Endothelial cell (in vitro differentiated cells): ENCODE measurements around the gene RINL. TPM values are rescaled to one million over a fixed set of nuclear protein-coding genes. Genes with fewer than 3 reads are reported as not detected.

Experiments
- DNase-seq: peaks from one replicate; pipeline ENCODE4 v3.0.0; 2021; ENCODE audit warnings: low spot score
- H3K27ac Mint-ChIP-seq: one replicate; pipeline ENCODE4 v1.8.0; 2021; ENCODE audit warnings: mixed read lengths, inconsistent platforms; ENCODE audit not compliant: unreplicated experiment
- H3K27me3 Mint-ChIP-seq: one replicate; pipeline ENCODE4 v1.8.0; 2021; ENCODE audit warnings: mild to moderate bottlenecking, moderate library complexity, mixed read lengths, inconsistent platforms; ENCODE audit not compliant: unreplicated experiment
- H3K36me3 Mint-ChIP-seq: one replicate; pipeline ENCODE4 v1.8.0; 2021; ENCODE audit warnings: mild to moderate bottlenecking, low read depth, mixed read lengths, inconsistent platforms; ENCODE audit not compliant: unreplicated experiment
- H3K4me1 Mint-ChIP-seq: one replicate; pipeline ENCODE4 v1.8.0; 2021; ENCODE audit warnings: mild to moderate bottlenecking, mixed read lengths, inconsistent platforms; ENCODE audit not compliant: unreplicated experiment
- H3K4me3 Mint-ChIP-seq: one replicate; pipeline ENCODE4 v1.8.0; 2021; ENCODE audit warnings: mild to moderate bottlenecking, mixed read lengths, inconsistent platforms; ENCODE audit not compliant: unreplicated experiment
- H3K9me3 Mint-ChIP-seq: one replicate; pipeline ENCODE4 v1.8.0; 2021; ENCODE audit warnings: mixed read lengths, inconsistent platforms; ENCODE audit not compliant: unreplicated experiment
- CTCF ChIP-seq: fragments of 200-600 bp; sonication (generic); IDR thresholded peaks from one replicate; pipeline ENCODE4 v1.5.0; 2021; ENCODE audit warnings: antibody characterized with exemption; ENCODE audit not compliant: unreplicated experiment
- total RNA-seq: library from RNA; stranded (reverse); fragmentation: NEBNext Ultra II Directional; extraction: Animal tissue kit (Norgen Biotek cat#: 25700); gene quantifications from one replicate; pipeline ENCODE4 v1.2.1, GENCODE V29; 2021; ENCODE audit not compliant: unreplicated experiment

Gene RINL
- total RNA-seq, 1 donor from 2014 or later = 5.6 TPM

DNA sequence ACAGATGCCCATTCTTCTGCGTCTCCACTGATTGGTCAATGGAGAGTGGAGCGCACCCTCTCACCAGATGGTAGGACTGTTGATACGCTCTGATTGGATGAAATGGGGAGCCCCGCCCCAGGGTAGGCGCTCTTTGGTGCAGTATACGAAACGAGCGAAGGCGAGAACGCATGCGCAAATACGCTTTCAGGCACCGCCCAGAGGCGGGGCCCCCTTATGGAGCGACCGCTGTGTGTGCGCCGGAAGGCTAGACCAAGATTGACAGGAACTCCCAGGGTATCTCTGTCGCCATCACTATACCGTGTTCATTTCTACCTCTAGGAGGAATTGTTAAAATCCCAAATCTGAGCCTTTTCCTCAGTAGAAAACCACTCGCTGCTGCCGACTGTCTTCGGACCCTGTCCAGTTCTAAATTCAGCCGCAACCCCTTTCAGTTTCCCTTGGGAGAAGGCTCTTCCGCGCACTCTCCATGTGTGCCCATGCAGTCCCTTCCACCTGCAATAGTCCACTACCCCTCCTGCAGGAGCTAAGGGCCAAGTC is 27.6 kb downstream of the RINL start:
- peak; percentile 94 for DNase-seq
- peaks cover 35% of the 10 kb centered on the region for H3K4me1 Mint-ChIP-seq
- peak overlapping the region; percentile 97 for H3K27ac Mint-ChIP-seq
- H3K36me3 Mint-ChIP-seq = peaks cover 32% of the 10 kb centered on the region
- H3K4me3 Mint-ChIP-seq = peak overlapping the region; percentile 95
- H3K27me3 Mint-ChIP-seq = peaks cover 18% of the 10 kb centered on the region
- TF ChIP-seq CTCF = no peak
- no peaks in the 10 kb centered on the region for H3K9me3 Mint-ChIP-seq

GRCh38 chr19:38849860-38850435 is 28.1 kb downstream of the RINL start, which contains the start of gene HNRNPL:
HNRNPL (minus strand) TSS chr19:38849986; CDS start chr19:38849966, 20 bp downstream.
- H3K4me3 Mint-ChIP-seq = peak within 1 kb of the TSS; percentile 96
- DNase-seq = peak; percentile 99
- TF ChIP-seq CTCF = peak; percentile 89

DNA sequence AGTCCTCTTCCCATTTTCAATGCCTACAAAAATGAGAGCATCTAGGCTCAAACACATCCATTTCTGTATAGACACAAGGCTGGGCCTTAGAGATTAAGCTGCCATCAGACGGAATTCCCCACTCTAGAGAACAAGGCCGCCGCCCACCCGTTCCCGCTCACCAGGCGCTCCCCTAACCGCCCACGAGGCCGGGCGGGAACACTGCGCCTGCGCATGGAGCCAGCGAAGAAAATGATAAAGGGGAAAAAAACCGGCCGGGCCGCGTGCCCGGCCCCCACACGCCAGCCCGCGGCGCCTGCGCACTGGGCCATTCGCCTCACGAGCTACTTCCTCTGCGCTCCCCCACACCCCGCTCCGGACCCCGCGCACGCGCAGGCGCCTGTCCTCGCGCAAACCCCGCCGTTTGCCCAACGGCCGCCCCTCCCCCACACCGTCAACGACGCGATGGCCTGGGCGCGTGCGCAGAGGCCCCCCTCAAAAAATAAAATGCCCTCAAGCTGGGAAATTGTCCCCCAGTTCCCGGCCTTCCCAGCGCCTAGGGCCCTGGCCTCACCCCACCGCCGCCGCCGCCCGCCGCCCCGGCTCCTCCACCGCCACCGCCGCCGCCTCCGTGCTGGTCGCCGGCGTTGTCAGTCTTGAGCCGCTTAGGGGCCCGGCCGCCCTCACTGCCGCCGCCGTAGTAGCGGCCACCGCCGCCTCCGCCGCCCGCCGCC is 28.8 kb downstream of the RINL start:
- TF ChIP-seq CTCF = no peak
- Mint-ChIP-seq H3K4me1 (peaks cover 35% of the 10 kb centered on the region), H3K9me3 (no peaks in the 10 kb centered on the region), H3K27ac (peak overlapping the region; percentile 97), H3K4me3 (peak overlapping the region; percentile 96), H3K27me3 (peaks cover 18% of the 10 kb centered on the region), H3K36me3 (peaks cover 39% of the 10 kb centered on the region)
- DNase-seq = peak; percentile 99

More at GRCh38 chr19:38849860-38850435, 28.1 kb downstream of the RINL start, which contains the start of gene HNRNPL:
- Mint-ChIP-seq H3K36me3 (peaks cover 35% of the 10 kb centered on the region), H3K27me3 (peaks cover 18% of the 10 kb centered on the region), H3K4me1 (peaks cover 35% of the 10 kb centered on the region), H3K27ac (peak within 1 kb of the TSS; percentile 97), H3K9me3 (no peaks in the 10 kb centered on the region)

DNA sequence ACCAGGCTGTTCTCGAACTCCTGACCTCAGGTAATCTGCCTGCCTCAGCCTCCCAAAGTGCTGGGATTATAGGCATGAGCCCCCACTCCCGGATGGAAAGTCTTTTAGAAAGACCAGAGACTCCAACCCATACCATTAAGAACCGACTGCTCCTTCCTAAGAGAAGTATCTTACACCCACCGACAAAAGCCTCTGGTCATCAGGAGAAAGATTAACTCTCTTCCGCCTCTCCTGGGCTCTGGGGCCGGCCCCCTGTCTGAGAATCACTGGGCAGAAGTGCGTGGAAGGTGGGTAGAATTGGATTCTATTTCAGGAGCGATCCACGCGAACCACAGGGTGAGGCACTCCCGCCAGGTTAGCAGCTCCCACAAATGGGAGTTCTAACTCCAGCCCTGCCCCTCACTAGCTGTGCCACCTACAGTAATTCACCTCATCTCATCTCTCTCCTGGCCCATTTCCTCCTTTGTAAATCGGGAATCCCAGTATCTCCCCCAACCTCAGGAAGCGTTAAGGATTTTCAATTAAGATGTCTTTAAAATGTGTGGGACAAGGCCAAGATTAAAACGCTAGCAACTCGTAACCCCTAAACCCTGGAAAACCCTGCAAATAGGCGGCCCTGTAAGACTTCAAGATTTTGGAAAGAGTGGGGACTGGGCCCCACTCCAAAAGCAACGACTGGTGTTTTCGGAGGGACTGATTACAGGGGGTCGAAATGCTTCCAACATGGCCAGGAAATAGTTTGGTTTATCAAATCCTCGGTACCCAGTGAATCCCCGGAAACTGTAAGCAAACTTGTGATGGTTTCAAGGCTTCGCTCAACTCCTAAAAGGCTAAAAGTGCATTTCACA is 29.6 kb downstream of the RINL start:
- peak overlapping the region; percentile 93 for H3K27ac Mint-ChIP-seq
- peaks cover 16% of the 10 kb centered on the region for H3K27me3 Mint-ChIP-seq
- peak overlapping the region; percentile 96 for H3K4me3 Mint-ChIP-seq
- peaks cover 35% of the 10 kb centered on the region for H3K4me1 Mint-ChIP-seq
- TF ChIP-seq CTCF = no peak
- peaks cover 47% of the 10 kb centered on the region for H3K36me3 Mint-ChIP-seq
- no peak for DNase-seq
- no peaks in the 10 kb centered on the region for H3K9me3 Mint-ChIP-seq
